Retina (tissue), 1 donor: ENCODE data around the gene BICD2.
A peak's percentile ranks its signal among the peaks of the same experiment; 100 is the strongest.

Experiments
- DNase-seq: peaks from one replicate; pipeline ENCODE4 v3.0.0-alpha.2; 2016

Gene BICD2

GRCh38 chr9:92664394-92665152 lies 100.1 kb downstream of the BICD2 start:
- DNase-seq, result peak; percentile 29

- DNase-seq, result no peak
These were observed 100.7 kb downstream of the BICD2 start for GRCh38 chr9:92663951-92664350.

GRCh38 chr9:92663126-92663525 lies 101.5 kb downstream of the BICD2 start:
- no peak for DNase-seq

- no peak for DNase-seq
These were observed 102.9 kb downstream of the BICD2 start for GRCh38 chr9:92661743-92662142.
